ENCODE results near the gene MELTF.

GRCh38 chr3:197026481-197026866 lies 3.1 kb downstream of the MELTF start:
- TF ChIP-seq GTF2F1 (IDR thresholded peaks at IDR 0.05; ENCODE audit: low read depth, low read length) (no peak), IRF2 (CRISPR knock-in tag; IDR thresholded peaks at IDR 0.05) (no peak), SRF (CRISPR knock-in tag; IDR thresholded peaks at IDR 0.05) (no peak), PCBP2 (IDR thresholded peaks at IDR 0.05; ENCODE audit: low read depth, low read length, poor library complexity, severe bottlenecking) (no peak), ZBTB1 (CRISPR knock-in tag; IDR thresholded peaks at IDR 0.05; ENCODE audit: borderline replicate concordance, low read depth) (no peak), ZNF384 (IDR thresholded peaks at IDR 0.05; ENCODE audit: low read depth, low read length) (no peak), CTCF (IDR thresholded peaks at IDR 0.05 in 2 of 3, conservative IDR thresholded peaks at IDR 0.05 in 1 of 3; ENCODE audit: insufficient read depth in 2 of 3, low read depth in 1 of 3, low read length in 3 of 3) (no peak), EZH2 (IDR thresholded peaks at IDR 0.05; ENCODE audit: borderline replicate concordance, low read depth, low read length) (no peak), MTA2 (IDR thresholded peaks at IDR 0.05; ENCODE audit: low read depth) (no peak), BHLHE40 (IDR thresholded peaks at IDR 0.05; ENCODE audit: low read length) (no peak), ZNF184 (CRISPR knock-in tag; IDR thresholded peaks at IDR 0.05) (no peak), CSDE1 (IDR thresholded peaks at IDR 0.05) (no peak)

Data from K562 (cell line).